A673 (cell line): ENCODE data around the gene CCDC74B.
"Not testable (repeated sequence)": the region's sequence is repeated elsewhere in the genome, so short reads cannot be mapped to it uniquely, and the experiment has no call there.

Experiments used
- CTCF ChIP-seq: fragments of 300-800, 200-600 bp; sonication (generic); conservative IDR thresholded peaks from 2 replicates; pipeline ENCODE4 v1.5.1; 2017; ENCODE audit warnings: low read depth, mild to moderate bottlenecking, antibody characterized with exemption, low read length, moderate library complexity, mixed read lengths
- EZH2 ChIP-seq: fragments of 200-600 bp; sonication (generic); IDR thresholded peaks from 2 replicates; pipeline ENCODE4 v1.6.1; 2017; ENCODE audit warnings: borderline replicate concordance, low read depth, mild to moderate bottlenecking, mixed read lengths, antibody characterized with exemption, low read length; ENCODE audit not compliant: poor library complexity, severe bottlenecking

DNA sequence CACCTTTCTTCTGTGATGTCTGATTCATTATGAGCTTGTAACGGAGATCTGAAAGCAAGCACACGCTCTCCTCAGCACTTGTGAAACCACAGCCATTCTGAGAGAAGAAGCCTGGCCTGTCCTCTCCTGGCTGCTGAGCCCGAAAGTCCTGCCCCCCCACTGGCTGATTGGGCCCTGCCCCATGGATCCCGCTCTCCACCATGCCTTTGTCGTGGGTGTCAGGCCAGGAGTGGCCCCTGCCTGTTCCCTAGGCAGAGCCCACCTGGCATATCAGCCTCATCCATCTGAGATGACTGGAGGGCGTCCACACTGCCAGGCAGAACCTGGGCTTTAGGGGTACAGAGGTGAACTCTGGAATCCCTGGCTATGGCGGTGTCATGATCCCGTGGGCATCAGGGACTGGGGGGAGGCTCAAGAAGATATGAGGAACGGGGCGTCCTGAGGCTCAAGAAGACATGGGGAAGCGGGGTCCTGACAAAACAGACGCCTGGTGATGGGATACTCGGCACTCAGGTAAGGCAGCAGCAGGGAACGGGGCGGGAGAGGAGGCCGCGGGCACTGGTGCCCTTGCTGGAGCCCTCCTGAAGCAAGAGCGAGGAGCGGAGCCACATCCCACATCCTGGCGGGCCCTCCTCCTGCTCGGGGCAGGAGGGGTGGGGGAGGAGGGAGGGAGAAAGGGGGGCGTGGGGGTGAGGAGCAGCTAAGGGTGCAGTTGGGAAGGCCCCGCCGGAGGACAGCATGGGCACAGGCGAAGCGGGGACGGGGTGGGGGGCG lies 1.5 kb downstream of the CCDC74B start:
- TF ChIP-seq CTCF, EZH2: not testable (repeated sequence)
